H1 (cell line): ENCODE results near the gene BBLN. TPM values are rescaled to one million over a fixed set of nuclear protein-coding genes. Genes with fewer than 3 reads are reported as not detected.

Experiments used
- CTCF ChIA-PET: fragments of 300-600 bp; sonication (Branson Sonifier 250); formaldehyde crosslinking; loops from one replicate; lab custom pipeline; 2021; ENCODE audit not compliant: partially characterized antibody; lab: Charles Lee
- POLR2A ChIA-PET: fragments of 300-600 bp; sonication (Branson Sonifier 250); formaldehyde crosslinking; loops from one replicate; lab custom pipeline; 2021; ENCODE audit warnings: inconsistent platforms; ENCODE audit not compliant: partially characterized antibody; lab: Charles Lee
- DNase-seq, 2 experiments: peaks; one replicate each; pipeline versions ENCODE4 v3.0.0 to v3.0.0-alpha.2; 2010 to 2022; ENCODE audit warnings: low spot score in 2 of 2, low read depth in 1 of 2, mixed read lengths in 1 of 2
- FAIRE-seq: peaks from 2 replicates; lab custom pipeline; 2011; peaks lifted over from hg19 to GRCh38; lab: Jason Lieb, UNC
- H2AFZ ChIP-seq: 2 replicates; pipeline ENCODE4 v1.8.1; 2012; ENCODE audit warnings: low read length, inconsistent platforms
- H2AK5ac ChIP-seq: 2 replicates; pipeline ENCODE4 v1.6.1; 2013; ENCODE audit warnings: low read depth, low read length
- H2BK120ac ChIP-seq: replicated peaks from 2 replicates; pipeline ENCODE3; 2013; ENCODE audit warnings: low read depth, low read length, inconsistent platforms
- H2BK12ac ChIP-seq: 2 replicates; pipeline ENCODE4 v1.6.1; 2013; ENCODE audit warnings: low read depth, low read length
- H2BK15ac ChIP-seq: 2 replicates; pipeline ENCODE4 v1.6.1; 2013; ENCODE audit warnings: low read length
- H2BK20ac ChIP-seq: 2 replicates; pipeline ENCODE4 v1.6.1; 2013; ENCODE audit warnings: low read length
- H2BK5ac ChIP-seq: 2 replicates; pipeline ENCODE4 v1.6.1; 2013; ENCODE audit warnings: low read depth, low read length
- H3K14ac ChIP-seq: 2 replicates; pipeline ENCODE4 v1.6.1; 2013; ENCODE audit warnings: inconsistent platforms; ENCODE audit not compliant: insufficient read length
- H3K18ac ChIP-seq: 2 replicates; pipeline ENCODE4 v1.6.1; 2013; ENCODE audit warnings: low read length; ENCODE audit errors: extremely low read depth
- H3K23ac ChIP-seq: 2 replicates; pipeline ENCODE4 v1.6.1; 2013; ENCODE audit warnings: inconsistent platforms; ENCODE audit not compliant: insufficient read length
- H3K23me2 ChIP-seq: 2 replicates; pipeline ENCODE4 v1.6.1; 2013; ENCODE audit warnings: low read depth, low read length
- H3K27ac ChIP-seq: 2 replicates; pipeline ENCODE4 v1.6.1; 2011; ENCODE audit warnings: low read depth, low read length, inconsistent platforms
- H3K27me3 ChIP-seq, 4 experiments: replicated peaks in 1 of 4; 1 replicate in 1 of 4; 2 replicates in 3 of 4; pipeline versions ENCODE4 v1.6.1 to v1.8.1; 2011 to 2013; ENCODE audit warnings: low read length in 3 of 4, mild to moderate bottlenecking in 3 of 4, inconsistent platforms in 2 of 4, mixed read lengths in 2 of 4, moderate library complexity in 1 of 4; ENCODE audit not compliant: control insufficient read depth in 3 of 4, insufficient read depth in 3 of 4; ENCODE audit errors: extremely low read depth in 1 of 4
- H3K36me3 ChIP-seq, 4 experiments: 2 replicates each; pipeline versions ENCODE4 v1.6.1 to v1.8.1; 2011 to 2013; ENCODE audit warnings: mild to moderate bottlenecking in 4 of 4, low read length in 3 of 4, moderate library complexity in 2 of 4, control low read depth in 1 of 4, inconsistent platforms in 1 of 4; ENCODE audit not compliant: insufficient read depth in 4 of 4, control insufficient read depth in 2 of 4
- H3K4ac ChIP-seq: replicated peaks from 2 replicates; pipeline ENCODE3; 2013; ENCODE audit warnings: low read length, low read depth, mixed read lengths, inconsistent platforms; ENCODE audit not compliant: insufficient read length
- H3K4me1 ChIP-seq, 4 experiments: replicated peaks in 1 of 4; 1 replicate in 1 of 4; 2 replicates in 3 of 4; pipeline versions ENCODE4 v1.6.1 to v1.8.1; 2011 to 2013; ENCODE audit warnings: low read length in 3 of 4, inconsistent platforms in 2 of 4, mixed read lengths in 1 of 4; ENCODE audit not compliant: insufficient read depth in 4 of 4, control insufficient read depth in 3 of 4
- H3K4me2 ChIP-seq, 2 experiments: 2 replicates each; pipeline versions ENCODE4 v1.6.1 to v1.8.1; 2011 to 2013; ENCODE audit warnings: low read depth in 2 of 2, low read length in 2 of 2, control low read depth in 1 of 2, inconsistent platforms in 1 of 2, mild to moderate bottlenecking in 1 of 2; ENCODE audit not compliant: insufficient read depth in 1 of 2
- H3K4me3 ChIP-seq, 4 experiments: fragments of 200-600, 300-600 bp in 1 of 4; sonication (generic), shearing (Covaris generic), sonication (Bioruptor Twin) in 1 of 4; 2 replicates each; pipeline versions ENCODE4 v1.5.1 to v1.8.1; 2011 to 2016; ENCODE audit warnings: low read length in 4 of 4, low read depth in 3 of 4, control low read depth in 2 of 4, inconsistent platforms in 2 of 4, mild to moderate bottlenecking in 2 of 4, mixed read lengths in 1 of 4, moderate library complexity in 1 of 4; ENCODE audit not compliant: insufficient read depth in 2 of 4; ENCODE audit errors: extremely low read depth in 1 of 4
- H3K56ac ChIP-seq: replicated peaks from 2 replicates; pipeline ENCODE3; 2013; ENCODE audit warnings: low read depth, mild to moderate bottlenecking, mixed read lengths, low read length, inconsistent platforms; ENCODE audit not compliant: insufficient read length
- H3K79me1 ChIP-seq: 2 replicates; pipeline ENCODE4 v1.6.1; 2013; ENCODE audit warnings: low read depth, low read length, control low read depth
- H3K79me2 ChIP-seq, 2 experiments: 2 replicates each; pipeline versions ENCODE4 v1.6.1 to v1.8.1; 2012 to 2013; ENCODE audit warnings: low read length in 2 of 2, mild to moderate bottlenecking in 2 of 2, inconsistent platforms in 1 of 2; ENCODE audit not compliant: insufficient read depth in 2 of 2, control insufficient read depth in 1 of 2
- H3K9ac ChIP-seq, 4 experiments: replicated peaks in 1 of 4; 1 replicate in 1 of 4; 2 replicates in 3 of 4; pipeline versions ENCODE4 v1.6.1 to v1.8.1; 2011 to 2013; ENCODE audit warnings: low read depth in 3 of 4, low read length in 3 of 4, control low read depth in 2 of 4, mild to moderate bottlenecking in 2 of 4, moderate library complexity in 2 of 4, inconsistent platforms in 1 of 4; ENCODE audit errors: extremely low read depth in 1 of 4
- H3K9me3 ChIP-seq, 2 experiments: 2 replicates each; pipeline versions ENCODE4 v1.6.1 to v1.8.1; 2012 to 2013; ENCODE audit warnings: mild to moderate bottlenecking in 2 of 2, moderate library complexity in 2 of 2, control low read depth in 1 of 2, inconsistent platforms in 1 of 2, low read depth in 1 of 2, low read length in 1 of 2, mixed read lengths in 1 of 2; ENCODE audit not compliant: insufficient read depth in 2 of 2
- H4K20me1 ChIP-seq, 2 experiments: replicated peaks in 1 of 2; 2 replicates each; pipeline versions ENCODE3 to v1.8.1; 2011 to 2013; ENCODE audit warnings: inconsistent platforms in 2 of 2, low read length in 2 of 2, mild to moderate bottlenecking in 1 of 2; ENCODE audit not compliant: insufficient read depth in 2 of 2, control insufficient read depth in 1 of 2
- H4K5ac ChIP-seq: 2 replicates; pipeline ENCODE4 v1.6.1; 2013; ENCODE audit warnings: low read length, low read depth, mixed read lengths, inconsistent platforms; ENCODE audit not compliant: insufficient read length
- H4K8ac ChIP-seq: 2 replicates; pipeline ENCODE4 v1.8.0; 2013; ENCODE audit warnings: mild to moderate bottlenecking, moderate library complexity, low read length, inconsistent platforms; ENCODE audit not compliant: insufficient read depth; ENCODE audit errors: extremely low read depth
- H4K91ac ChIP-seq: replicated peaks from 2 replicates; pipeline ENCODE3; 2013; ENCODE audit warnings: low read length, mixed read lengths, inconsistent platforms; ENCODE audit not compliant: insufficient read length
- CBX5 ChIP-seq: fragments of 300-800, 300-1000 bp; sonication (generic); IDR thresholded peaks from 2 replicates; pipeline ENCODE4 v1.7.1; 2016; ENCODE audit warnings: antibody characterized with exemption, low read length, low read depth
- CHD2 ChIP-seq: IDR thresholded peaks from 2 replicates; pipeline ENCODE4 v1.6.1; 2012; ENCODE audit warnings: low read length, improper control_type of control experiment
- EGR1 ChIP-seq: IDR thresholded peaks from 2 replicates; pipeline ENCODE4 v1.6.1; 2011; ENCODE audit warnings: low read depth, low read length, borderline replicate concordance
- SP1 ChIP-seq: IDR thresholded peaks from 2 replicates; pipeline ENCODE4 v1.6.1; 2011; ENCODE audit warnings: low read depth, low read length
- WGBS, 2 experiments: shearing (Covaris generic) in 1 of 2; methylation state at CpG; one replicate each; pipeline versions ENCODE4 v1.1.6 to v1.1.7; 2013 to 2015; ENCODE audit warnings: low lambda C conversion rate in 2 of 2, mixed read lengths in 2 of 2, inconsistent platforms in 1 of 2, low coverage in 1 of 2, missing lambda C conversion rate in 1 of 2; ENCODE audit not compliant: insufficient replicate concordance in 2 of 2, insufficient coverage in 1 of 2, insufficient read length in 1 of 2; ENCODE audit errors: extremely low coverage in 1 of 2, missing lambda C conversion rate in 1 of 2; 5-methylcytosine and 5-hydroxymethylcytosine counted together
- polyA plus RNA-seq, 7 experiments: library from polyadenylated mRNA; depleted of rRNA in 3 of 7; stranded (reverse) in 5 of 7; unstranded in 2 of 7; fragments of >200 nt in 5 of 7; fragments of 200-250 nt in 2 of 7; gene quantifications; 1 replicate in 5 of 7; 2 replicates in 1 of 7; 4 replicates in 1 of 7; pipeline versions ENCODE4 v1.2.1 to v1.2.3, GENCODE V29; 2011 to 2013; ENCODE audit warnings: missing spikeins in 2 of 7, mixed read lengths in 2 of 7
- total RNA-seq: library from RNA; stranded (reverse); fragmentation: NEBNext Ultra II Directional; extraction: Animal tissue kit (Norgen Biotek cat#: 25700); gene quantifications from 2 replicates; pipeline ENCODE4 v1.2.1, GENCODE V29; 2021

BBLN gene
- total and polyA plus RNA-seq, 2 of the 8 experiments (the other 6 are each of a cell fraction or from before 2014, with no cell fraction given) = 63.1 to 164 TPM

DNA sequence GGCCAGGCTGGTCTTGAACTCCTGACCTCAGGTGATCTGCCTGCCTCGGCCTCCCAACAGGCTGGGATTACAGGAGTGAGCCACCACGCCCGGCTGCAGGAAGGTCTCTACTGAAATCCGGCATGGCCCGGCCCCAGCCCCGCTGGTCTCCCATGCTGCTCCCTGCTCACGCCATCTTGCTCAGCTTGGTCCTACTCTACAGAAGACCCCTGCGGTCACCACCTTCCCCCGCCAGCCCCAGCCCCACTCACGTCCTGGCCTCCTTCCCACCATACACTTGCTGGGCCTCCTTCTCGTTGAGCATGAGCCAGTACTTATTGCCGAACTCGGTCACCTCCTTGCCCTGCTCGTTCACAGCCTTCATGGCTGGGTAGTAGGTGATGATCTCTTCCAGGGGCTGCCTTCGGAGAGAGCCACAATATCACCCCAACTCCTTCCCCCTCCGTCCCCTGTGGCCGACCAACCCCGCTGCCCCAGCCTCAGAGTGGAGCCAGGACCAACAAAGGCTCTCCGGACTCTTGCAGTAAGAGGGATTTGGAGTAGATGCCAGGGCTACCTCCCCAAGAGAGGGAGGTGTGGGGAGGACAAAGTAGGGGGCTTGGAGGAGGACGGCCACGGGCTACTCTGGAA is 36.5 kb upstream of the BBLN start:
- Histone ChIP-seq H3K9ac (no peak overlapping the region), H3K4me2 (no peak overlapping the region), H3K79me1 (peaks cover 4% of the 10 kb centered on the region; the same call in 1 of the 2 replicates), H3K9me3 (no peaks in the 10 kb centered on the region), H2AFZ (no peak overlapping the region), H3K56ac (no peak overlapping the region), H3K18ac (no peak overlapping the region), H2BK12ac (no peak overlapping the region), H4K91ac (no peak overlapping the region), H2AK5ac (no peak overlapping the region), H3K14ac (no peak overlapping the region), H3K4me3 (no peak overlapping the region), H3K27me3 (0 out of 7 replicates have a peak, but pooled peaks cover 0 to under 1% (median 0%) of the 10 kb centered on the region in 4 experiments), H3K4me1 (peaks cover 0 to 4% (median 3%) of the 10 kb centered on the region in 4 experiments; a peak in 2 of 7 replicates), H3K36me3 (peaks cover 2 to 26% (median 8%) of the 10 kb centered on the region in 4 experiments; a peak in 4 of 8 replicates), H2BK5ac (no peak overlapping the region), H3K4ac (no peak overlapping the region), H3K23ac (no peak overlapping the region), H4K8ac (no peak overlapping the region), H2BK120ac (no peak overlapping the region), H3K79me2 (peaks cover 0 to 20% of the 10 kb centered on the region in 2 experiments; a peak in 1 of 4 replicates), H3K23me2 (peaks cover 5% of the 10 kb centered on the region; the same call in 1 of the 2 replicates), H3K27ac (no peak overlapping the region), H4K5ac (no peak overlapping the region), H4K20me1 (peaks cover 3 to 20% of the 10 kb centered on the region in 2 experiments), H2BK15ac (no peak overlapping the region), H2BK20ac (no peak overlapping the region)
- ChIA-PET CTCF (interaction anchor here (0.7 to 9.9 kb wide), 8 partner anchors 7 to 109 kb away, joined by 3 to 74 read pairs (median 9); partner anchors contain the start of gene LCN2), POLR2A (interaction anchor here (0.7 to 2.0 kb wide), 2 partner anchors 36 to 261 kb away, joined by 3 to 5 read pairs; partner anchors contain the start of gene BBLN)
- DNase-seq (no peak), FAIRE-seq (no peak)
- TF ChIP-seq CBX5 (no peak), EGR1 (no peak), SP1 (no peak), CHD2 (no peak)
- WGBS, 2 experiments = 97% methylated on average over 9 of the region's 21 CpGs; no CpG with 5 or more reads in 1 of the 2 experiments
